ENCODE results near the gene PODNL1. TPM values are rescaled to one million over a fixed set of nuclear protein-coding genes. Genes with fewer than 3 reads are reported as not detected.

The PODNL1 gene
- total and polyA plus RNA-seq, 2 experiments from 2014 or later: 0.24 TPM; not detected in 1

GRCh38 chr19:13952931-13953531 lies 14.8 kb upstream of the PODNL1 start:
- no peaks in the 10 kb centered on the region for H3K9me2 ChIP-seq (ENCODE audit: insufficient read depth)
- peak overlapping the region; percentile 84 for H3K27ac Mint-ChIP-seq
- peak overlapping the region; percentile 90 for H3K4me2 ChIP-seq
- H3K27me3 ChIP-seq (ENCODE audit: insufficient read depth): no peaks in the 10 kb centered on the region
- H3K36me3 Mint-ChIP-seq (ENCODE audit: low read depth): peaks cover 31% of the 10 kb centered on the region
- no peak overlapping the region for H2AFZ ChIP-seq
- H3K27me3 Mint-ChIP-seq (ENCODE audit: insufficient read depth, low read depth, poor library complexity): no peaks in the 10 kb centered on the region
- peaks cover 8% of the 10 kb centered on the region; the same call in 1 of the 2 replicates for H3K4me1 ChIP-seq (ENCODE audit: insufficient read depth)
- ATAC-seq (peak; percentile 34), DNase-seq (ENCODE audit: low spot score) (peak; percentile 46)
- 0 out of 2 replicates have a peak, but pooled peaks cover 5% of the 10 kb centered on the region for H3F3A ChIP-seq (replicated peaks; ENCODE audit: low read depth)
- peaks cover 17% of the 10 kb centered on the region for H4K20me1 ChIP-seq (replicated peaks; ENCODE audit: insufficient read depth)
- H3K4me1 Mint-ChIP-seq: peaks cover 9% of the 10 kb centered on the region
- H3K36me3 ChIP-seq (ENCODE audit: insufficient read depth): peaks cover 13% of the 10 kb centered on the region; the same call in 1 of the 2 replicates
- peak overlapping the region; percentile 92 for H3K4me3 Mint-ChIP-seq
- H3K4me3 ChIP-seq: peak overlapping the region; percentile 79
- peak in 1 of 2 experiments; percentile 49; a peak in 2 of 4 replicates for TF ChIP-seq CTCF (conservative IDR thresholded peaks at IDR 0.05; ENCODE audit: low read depth in 2 of 2)
- TF ChIP-seq CREB1 (CRISPR knock-in tag; IDR thresholded peaks at IDR 0.05; ENCODE audit: low read depth): no peak
- H3K9me3 Mint-ChIP-seq: no peaks in the 10 kb centered on the region; the same call in 2 of the 3 replicates
- H3K27ac ChIP-seq (ENCODE audit: low read depth): peak overlapping the region; percentile 82
- H3K79me2 ChIP-seq (replicated peaks; ENCODE audit: insufficient read depth): peaks cover 17% of the 10 kb centered on the region

GRCh38 chr19:13952154-13952930 lies 14.1 kb upstream of the PODNL1 start, which contains the start of gene DCAF15:
TSS of gene DCAF15 (plus strand) at chr19:13952509. CDS start at chr19:13952513, 4 bp downstream.
- H3K27ac ChIP-seq (ENCODE audit: low read depth): peak within 1 kb of the TSS; percentile 95
- peaks cover 10% of the 10 kb centered on the region for H4K20me1 ChIP-seq (replicated peaks; ENCODE audit: insufficient read depth)
- H3K4me1 ChIP-seq (ENCODE audit: insufficient read depth): peaks cover 8% of the 10 kb centered on the region; the same call in 1 of the 2 replicates
- H3K27me3 ChIP-seq (ENCODE audit: insufficient read depth): no peaks in the 10 kb centered on the region
- peak within 1 kb of the TSS; percentile 79 for H3K4me3 ChIP-seq
- peaks cover 9% of the 10 kb centered on the region for H3K4me1 Mint-ChIP-seq
- H3K4me3 Mint-ChIP-seq: peak within 1 kb of the TSS; percentile 92
- H3K9me2 ChIP-seq (ENCODE audit: insufficient read depth): no peaks in the 10 kb centered on the region
- DNase-seq (ENCODE audit: low spot score) (peak; percentile 100), ATAC-seq (peak; percentile 94)
- no peaks in the 10 kb centered on the region; the same call in 2 of the 3 replicates for H3K9me3 Mint-ChIP-seq
- H2AFZ ChIP-seq: peak within 1 kb of the TSS; percentile 48; the same call in 1 of the 2 replicates
- H3K36me3 Mint-ChIP-seq (ENCODE audit: low read depth): peaks cover 26% of the 10 kb centered on the region
- H3K4me2 ChIP-seq: peak within 1 kb of the TSS; percentile 90
- no peaks in the 10 kb centered on the region for H3K27me3 Mint-ChIP-seq (ENCODE audit: insufficient read depth, low read depth, poor library complexity)
- TF ChIP-seq POLR2AphosphoS5 (IDR thresholded peaks at IDR 0.05; ENCODE audit: low read depth): peak; percentile 51
- TF ChIP-seq JUNB (IDR thresholded peaks at IDR 0.05; ENCODE audit: unreplicated experiment): no peak
- no peak for TF ChIP-seq ZNF462 (CRISPR knock-in tag; IDR thresholded peaks at IDR 0.05)
- TF ChIP-seq CREB1 (CRISPR knock-in tag; IDR thresholded peaks at IDR 0.05; ENCODE audit: low read depth): peak; percentile 93
- H3K27ac Mint-ChIP-seq: peak within 1 kb of the TSS; percentile 84
- H3K36me3 ChIP-seq (ENCODE audit: insufficient read depth): peaks cover 13% of the 10 kb centered on the region; the same call in 1 of the 2 replicates
- 0 out of 2 replicates have a peak, but pooled peaks cover 5% of the 10 kb centered on the region for H3F3A ChIP-seq (replicated peaks; ENCODE audit: low read depth)
- H3K79me2 ChIP-seq (replicated peaks; ENCODE audit: insufficient read depth): peaks cover 17% of the 10 kb centered on the region
